GM12801 (cell line): Measurements from ENCODE around the gene GPAT3.

Source experiments
- TF ChIP-seq, protein P1 (sequence below): IDR thresholded peaks from one replicate; pipeline ENCODE4 v1.5.1; 2011; ENCODE audit warnings: control low read depth; ENCODE audit not compliant: insufficient read length; ENCODE audit errors: extremely low read depth

The GPAT3 gene

GRCh38 chr4:83610729-83611128, 74.8 kb downstream of the GPAT3 start:
- TF ChIP-seq, protein P1, sequence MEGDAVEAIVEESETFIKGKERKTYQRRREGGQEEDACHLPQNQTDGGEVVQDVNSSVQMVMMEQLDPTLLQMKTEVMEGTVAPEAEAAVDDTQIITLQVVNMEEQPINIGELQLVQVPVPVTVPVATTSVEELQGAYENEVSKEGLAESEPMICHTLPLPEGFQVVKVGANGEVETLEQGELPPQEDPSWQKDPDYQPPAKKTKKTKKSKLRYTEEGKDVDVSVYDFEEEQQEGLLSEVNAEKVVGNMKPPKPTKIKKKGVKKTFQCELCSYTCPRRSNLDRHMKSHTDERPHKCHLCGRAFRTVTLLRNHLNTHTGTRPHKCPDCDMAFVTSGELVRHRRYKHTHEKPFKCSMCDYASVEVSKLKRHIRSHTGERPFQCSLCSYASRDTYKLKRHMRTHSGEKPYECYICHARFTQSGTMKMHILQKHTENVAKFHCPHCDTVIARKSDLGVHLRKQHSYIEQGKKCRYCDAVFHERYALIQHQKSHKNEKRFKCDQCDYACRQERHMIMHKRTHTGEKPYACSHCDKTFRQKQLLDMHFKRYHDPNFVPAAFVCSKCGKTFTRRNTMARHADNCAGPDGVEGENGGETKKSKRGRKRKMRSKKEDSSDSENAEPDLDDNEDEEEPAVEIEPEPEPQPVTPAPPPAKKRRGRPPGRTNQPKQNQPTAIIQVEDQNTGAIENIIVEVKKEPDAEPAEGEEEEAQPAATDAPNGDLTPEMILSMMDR, result no peak

- TF ChIP-seq, protein P1, result no peak
Measured at GRCh38 chr4:83613023-83613422, 77.1 kb downstream of the GPAT3 start.

DNA sequence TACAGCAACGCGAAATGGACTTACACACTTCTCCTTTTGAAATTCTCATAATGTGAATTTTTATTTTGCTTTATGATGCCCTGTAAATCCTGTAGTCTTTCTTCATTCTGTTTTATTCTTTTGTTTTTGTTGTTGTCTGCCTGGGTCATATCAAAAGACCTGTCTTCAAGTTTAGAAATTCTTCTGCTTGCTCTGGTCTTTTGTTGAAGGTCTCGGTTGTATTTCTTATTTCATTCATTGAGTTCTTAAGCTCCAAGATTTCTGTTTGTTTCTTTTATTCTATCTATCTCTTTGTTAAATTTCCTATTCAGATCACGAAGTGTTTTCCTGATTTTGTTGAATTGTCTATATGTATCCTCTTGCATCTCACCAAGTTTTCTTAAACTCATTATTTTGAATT, 78.1 kb downstream of the GPAT3 start:
- TF ChIP-seq, protein P1, result no peak

DNA sequence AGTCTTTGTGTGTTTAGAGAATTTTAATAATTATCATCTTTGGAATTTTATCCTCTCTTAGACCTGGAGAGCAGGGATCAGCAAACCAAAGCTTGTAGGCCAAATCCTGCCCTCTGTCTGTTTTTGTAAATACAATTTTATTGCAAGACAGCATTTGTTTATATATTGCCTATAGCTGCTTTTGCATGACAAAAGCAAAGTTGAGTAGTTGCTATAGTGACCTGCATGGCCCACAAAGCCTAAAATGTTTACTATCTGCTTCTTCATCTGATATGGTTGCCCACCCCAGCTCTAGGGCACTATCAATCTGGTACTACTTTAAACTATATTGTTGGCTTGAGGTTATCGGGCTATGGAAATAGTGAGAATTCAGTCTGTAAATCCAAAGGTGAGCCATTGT, 80.3 kb downstream of the GPAT3 start:
- TF ChIP-seq, protein P1, result no peak

- TF ChIP-seq, protein P1, result no peak
Measured at GRCh38 chr4:83617371-83618035, 81.6 kb downstream of the GPAT3 start.

DNA sequence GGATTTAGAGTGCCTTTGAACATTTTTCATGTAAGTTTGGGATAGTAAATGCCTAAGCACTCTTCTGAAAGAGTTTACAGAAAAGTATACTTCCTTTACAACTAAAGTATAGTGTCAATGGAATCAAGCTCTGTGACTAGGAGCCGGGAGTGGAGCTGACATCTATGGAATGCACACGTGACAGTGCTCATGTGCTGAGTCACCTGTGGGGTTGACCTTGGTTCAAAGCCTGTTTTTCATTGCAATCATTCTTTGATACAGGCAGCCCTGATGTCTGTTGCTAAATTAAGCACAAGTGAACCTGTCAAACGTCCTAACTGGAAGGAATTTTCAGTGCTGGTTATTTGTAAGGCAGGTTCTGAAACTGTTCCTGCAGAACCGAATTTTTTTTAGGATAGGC, 82.5 kb downstream of the GPAT3 start:
- TF ChIP-seq, protein P1, result no peak

- TF ChIP-seq, protein P1, result no peak
Measured at GRCh38 chr4:83618991-83619645, 83.2 kb downstream of the GPAT3 start.
